ENCODE measurements around the gene MYO1C.
"Not testable (repeated sequence)": the region's sequence is repeated elsewhere in the genome, so short reads cannot be mapped to it uniquely, and the experiment has no call there.

Gene MYO1C

DNA sequence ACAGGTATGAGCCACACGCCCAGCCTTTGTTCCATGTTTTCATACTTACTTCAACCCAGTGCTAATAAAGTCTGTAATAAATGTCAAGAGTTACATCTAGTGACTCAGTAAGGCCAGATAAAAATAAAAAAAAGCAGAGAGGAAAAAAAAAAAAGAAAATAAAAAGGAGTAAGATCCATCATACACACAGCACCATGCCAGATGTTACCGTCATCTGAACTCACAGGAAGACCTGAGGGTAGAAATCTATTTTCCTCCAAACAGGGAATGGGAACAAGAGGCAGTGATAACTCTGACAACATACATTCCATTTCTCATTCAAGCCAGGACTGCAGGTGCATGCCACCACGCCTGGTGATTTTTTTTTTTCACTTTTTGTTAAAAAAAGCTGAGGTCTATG is 57.2 kb downstream of the MYO1C start:
- Histone ChIP-seq H3K27ac (ENCODE audit: low read depth in 2 of 2, low read length in 2 of 2) (no peak overlapping the region), H3K9ac (ENCODE audit: low read depth in 1 of 2, low read length in 2 of 2) (no peak overlapping the region), H3K36me3 (ENCODE audit: control insufficient read depth in 2 of 2, insufficient read depth in 2 of 2, low read length in 2 of 2) (peaks cover 37 to 46% of the 10 kb centered on the region in 2 donors), H3K4me3 (ENCODE audit: low read length in 2 of 2) (no peak overlapping the region), H3K27me3 (ENCODE audit: control insufficient read depth in 2 of 2, insufficient read depth in 2 of 2, low read length in 2 of 2) (no peaks in the 10 kb centered on the region), H3K4me1 (ENCODE audit: control insufficient read depth in 2 of 2, insufficient read depth in 2 of 2, low read length in 2 of 2) (no peaks in the 10 kb centered on the region), H3K9me3 (ENCODE audit: control insufficient read depth in 2 of 2, low read length in 2 of 2) (no peaks in the 10 kb centered on the region)

DNA sequence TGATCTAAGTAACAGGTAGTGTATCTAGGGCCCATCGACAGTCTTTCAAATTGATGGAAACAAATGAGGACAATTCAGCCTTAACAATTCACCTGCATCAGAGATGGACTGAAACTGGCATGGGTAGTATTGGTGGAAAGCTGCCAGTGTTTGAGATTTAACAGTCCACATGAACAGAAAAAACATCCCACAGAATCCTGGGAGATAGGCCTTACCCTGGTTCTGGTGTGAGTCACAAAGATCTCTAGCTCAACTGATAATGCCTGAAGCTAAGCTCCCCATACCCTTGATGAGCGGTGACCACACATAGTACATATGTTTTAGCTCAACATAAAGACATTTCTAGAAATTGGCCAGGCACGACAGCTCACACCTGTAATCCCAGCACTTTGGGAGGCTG is 58.3 kb downstream of the MYO1C start:
- H3K27ac ChIP-seq (ENCODE audit: low read depth in 2 of 2, low read length in 2 of 2): no peak overlapping the region
- H3K4me1 ChIP-seq (ENCODE audit: control insufficient read depth in 2 of 2, insufficient read depth in 2 of 2, low read length in 2 of 2): no peaks in the 10 kb centered on the region
- no peak overlapping the region for H3K4me3 ChIP-seq (ENCODE audit: low read length in 2 of 2)
- H3K9me3 ChIP-seq (ENCODE audit: control insufficient read depth in 2 of 2, low read length in 2 of 2): no peaks in the 10 kb centered on the region
- peaks cover 37 to 44% of the 10 kb centered on the region in 2 donors for H3K36me3 ChIP-seq (ENCODE audit: control insufficient read depth in 2 of 2, insufficient read depth in 2 of 2, low read length in 2 of 2)
- H3K27me3 ChIP-seq (ENCODE audit: control insufficient read depth in 2 of 2, insufficient read depth in 2 of 2, low read length in 2 of 2): no peaks in the 10 kb centered on the region
- H3K9ac ChIP-seq (ENCODE audit: low read depth in 1 of 2, low read length in 2 of 2): no peak overlapping the region

DNA sequence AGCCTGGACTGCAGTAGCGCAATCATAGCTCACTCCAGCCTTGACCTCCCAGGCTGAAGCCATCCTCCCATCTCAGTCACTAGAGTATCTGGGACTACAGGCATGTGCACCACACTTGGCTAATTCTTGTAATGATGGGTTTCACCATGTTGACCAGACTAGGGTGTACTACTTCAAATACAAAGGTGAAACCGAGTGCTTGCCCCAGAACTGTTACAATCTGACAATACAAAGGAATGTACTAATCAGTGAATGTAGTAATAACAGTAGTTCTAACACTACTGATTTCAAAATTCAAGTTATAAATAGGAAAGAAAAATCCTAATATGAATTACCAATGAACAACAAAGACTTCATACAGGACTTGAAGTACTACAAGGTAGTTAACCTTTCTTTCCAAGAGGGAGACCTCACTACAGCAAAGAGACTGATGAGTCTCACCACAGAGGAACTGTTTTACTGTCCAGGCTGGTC is 60.8 kb downstream of the MYO1C start:
- Histone ChIP-seq H3K9ac (ENCODE audit: low read depth in 1 of 2, low read length in 2 of 2) (no peak overlapping the region), H3K4me3 (ENCODE audit: low read length in 2 of 2) (no peak overlapping the region), H3K36me3 (ENCODE audit: control insufficient read depth in 2 of 2, insufficient read depth in 2 of 2, low read length in 2 of 2) (peaks cover 32 to 44% of the 10 kb centered on the region in 2 donors), H3K27ac (ENCODE audit: low read depth in 2 of 2, low read length in 2 of 2) (no peak overlapping the region), H3K27me3 (ENCODE audit: control insufficient read depth in 2 of 2, insufficient read depth in 2 of 2, low read length in 2 of 2) (no peaks in the 10 kb centered on the region), H3K9me3 (ENCODE audit: control insufficient read depth in 2 of 2, low read length in 2 of 2) (no peaks in the 10 kb centered on the region), H3K4me1 (ENCODE audit: control insufficient read depth in 2 of 2, insufficient read depth in 2 of 2, low read length in 2 of 2) (no peaks in the 10 kb centered on the region)

DNA sequence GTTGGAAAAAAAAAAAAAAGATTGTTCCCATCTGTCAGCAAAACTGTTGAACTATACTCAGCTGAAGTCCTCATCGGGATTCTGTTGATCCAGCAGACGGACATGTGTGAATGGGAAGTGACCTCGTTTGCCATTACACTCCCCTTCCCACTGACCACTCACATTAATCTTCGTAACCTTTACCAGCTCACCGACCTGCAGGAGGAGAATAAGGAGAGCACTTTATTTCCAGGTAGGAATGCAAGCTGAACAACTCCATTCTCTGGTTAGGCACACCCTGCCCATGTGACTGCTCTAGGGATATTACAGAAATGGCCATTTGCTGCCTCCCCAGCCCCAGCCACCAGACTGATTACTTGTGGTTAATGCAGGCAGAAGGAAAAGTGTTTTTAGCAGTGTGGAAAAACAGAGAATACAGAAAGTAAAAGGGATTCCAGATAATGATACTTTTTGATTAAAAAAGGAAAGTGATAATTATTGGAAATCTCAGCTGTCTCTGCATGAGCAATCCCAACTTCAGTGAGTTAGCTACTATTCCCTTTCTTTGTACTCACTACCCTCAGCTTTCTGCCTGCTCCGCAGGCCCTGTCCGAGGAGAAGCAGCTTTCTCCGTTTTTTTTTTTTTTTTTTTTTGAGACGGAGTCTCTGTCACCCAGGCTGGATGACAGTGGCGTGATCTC is 68.9 kb downstream of the MYO1C start:
- Histone ChIP-seq H3K9ac (ENCODE audit: low read depth in 1 of 2, low read length in 2 of 2) (no peak overlapping the region), H3K4me3 (ENCODE audit: low read length in 2 of 2) (no peak overlapping the region), H3K36me3 (ENCODE audit: control insufficient read depth in 2 of 2, insufficient read depth in 2 of 2, low read length in 2 of 2) (peaks cover 33 to 43% of the 10 kb centered on the region in 2 donors), H3K27ac (ENCODE audit: low read depth in 2 of 2, low read length in 2 of 2) (no peak overlapping the region), H3K27me3 (ENCODE audit: control insufficient read depth in 2 of 2, insufficient read depth in 2 of 2, low read length in 2 of 2) (no peaks in the 10 kb centered on the region), H3K9me3 (ENCODE audit: control insufficient read depth in 2 of 2, low read length in 2 of 2) (no peaks in the 10 kb centered on the region), H3K4me1 (ENCODE audit: control insufficient read depth in 2 of 2, insufficient read depth in 2 of 2, low read length in 2 of 2) (no peaks in the 10 kb centered on the region)

DNA sequence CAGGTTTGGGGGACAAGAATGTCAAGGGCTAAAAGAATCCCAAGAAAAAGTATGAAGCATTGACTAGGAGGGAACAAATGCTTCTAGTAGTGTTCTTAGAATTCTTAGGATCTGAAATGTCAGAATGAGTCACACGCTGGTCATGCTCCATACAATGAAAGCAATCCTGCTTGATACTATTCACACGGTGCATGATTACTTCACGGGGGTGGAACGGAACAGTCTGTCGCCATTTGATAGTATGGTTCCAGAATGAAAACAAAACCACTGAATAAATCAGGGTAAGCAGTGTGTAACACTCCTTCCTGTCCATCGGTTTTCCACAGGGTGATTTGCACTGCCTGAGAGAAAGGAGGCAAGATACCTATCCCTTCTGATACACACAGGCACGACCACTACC is 69.6 kb downstream of the MYO1C start:
- peaks cover 33 to 44% of the 10 kb centered on the region in 2 donors for H3K36me3 ChIP-seq (ENCODE audit: control insufficient read depth in 2 of 2, insufficient read depth in 2 of 2, low read length in 2 of 2)
- no peak overlapping the region for H3K4me3 ChIP-seq (ENCODE audit: low read length in 2 of 2)
- H3K9me3 ChIP-seq (ENCODE audit: control insufficient read depth in 2 of 2, low read length in 2 of 2): no peaks in the 10 kb centered on the region
- no peaks in the 10 kb centered on the region for H3K4me1 ChIP-seq (ENCODE audit: control insufficient read depth in 2 of 2, insufficient read depth in 2 of 2, low read length in 2 of 2)
- H3K27me3 ChIP-seq (ENCODE audit: control insufficient read depth in 2 of 2, insufficient read depth in 2 of 2, low read length in 2 of 2): no peaks in the 10 kb centered on the region
- no peak overlapping the region for H3K27ac ChIP-seq (ENCODE audit: low read depth in 2 of 2, low read length in 2 of 2)
- no peak overlapping the region for H3K9ac ChIP-seq (ENCODE audit: low read depth in 1 of 2, low read length in 2 of 2)

DNA sequence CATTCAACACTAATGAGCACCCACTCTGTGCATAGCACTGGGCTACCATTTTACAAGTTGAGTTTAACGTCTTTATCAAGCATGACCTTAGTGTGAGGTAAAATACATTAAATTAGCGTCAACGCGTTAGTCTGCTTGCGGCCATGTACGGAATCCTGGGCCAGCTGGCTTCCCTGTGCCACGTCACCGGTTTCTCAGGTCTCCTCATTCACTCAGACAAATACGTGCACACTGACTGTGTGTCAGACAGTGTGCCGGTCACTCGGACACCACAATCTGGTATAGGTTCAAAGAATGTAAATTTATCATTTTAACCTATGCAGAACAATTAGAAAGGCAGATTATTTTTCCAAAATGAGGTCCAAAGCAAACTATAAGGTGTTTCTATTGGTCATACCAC is 71.0 kb downstream of the MYO1C start:
- Histone ChIP-seq H3K36me3 (ENCODE audit: control insufficient read depth in 2 of 2, insufficient read depth in 2 of 2, low read length in 2 of 2) (peaks cover 33 to 46% of the 10 kb centered on the region in 2 donors), H3K27ac (ENCODE audit: low read depth in 2 of 2, low read length in 2 of 2) (no peak overlapping the region), H3K9me3 (ENCODE audit: control insufficient read depth in 2 of 2, low read length in 2 of 2) (no peaks in the 10 kb centered on the region), H3K27me3 (ENCODE audit: control insufficient read depth in 2 of 2, insufficient read depth in 2 of 2, low read length in 2 of 2) (no peaks in the 10 kb centered on the region), H3K9ac (ENCODE audit: low read depth in 1 of 2, low read length in 2 of 2) (no peak overlapping the region), H3K4me1 (ENCODE audit: control insufficient read depth in 2 of 2, insufficient read depth in 2 of 2, low read length in 2 of 2) (no peaks in the 10 kb centered on the region), H3K4me3 (ENCODE audit: low read length in 2 of 2) (no peak overlapping the region)

DNA sequence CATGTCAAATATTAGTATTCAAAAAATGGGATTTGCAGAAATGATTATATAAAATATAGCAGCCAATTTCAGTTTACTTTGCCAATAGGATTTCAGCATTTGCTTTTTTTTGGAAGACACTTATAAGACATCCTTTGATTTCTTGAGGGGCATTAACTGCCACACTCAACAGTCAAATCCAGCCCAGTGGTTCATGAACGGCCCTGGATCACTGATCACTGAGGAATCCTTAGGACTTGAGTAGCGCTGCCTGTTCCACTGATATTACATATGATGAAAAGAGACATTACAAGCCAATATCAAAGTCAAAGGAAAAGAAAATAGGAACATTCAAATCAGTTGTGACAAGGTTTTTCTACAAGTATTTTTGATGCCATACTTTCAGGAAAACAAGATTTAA is 71.5 kb downstream of the MYO1C start:
- Histone ChIP-seq H3K4me1 (ENCODE audit: control insufficient read depth in 2 of 2, insufficient read depth in 2 of 2, low read length in 2 of 2) (no peaks in the 10 kb centered on the region), H3K27ac (ENCODE audit: low read depth in 2 of 2, low read length in 2 of 2) (no peak overlapping the region), H3K9me3 (ENCODE audit: control insufficient read depth in 2 of 2, low read length in 2 of 2) (no peaks in the 10 kb centered on the region), H3K9ac (ENCODE audit: low read depth in 1 of 2, low read length in 2 of 2) (no peak overlapping the region), H3K36me3 (ENCODE audit: control insufficient read depth in 2 of 2, insufficient read depth in 2 of 2, low read length in 2 of 2) (peaks cover 30 to 42% of the 10 kb centered on the region in 2 donors), H3K27me3 (ENCODE audit: control insufficient read depth in 2 of 2, insufficient read depth in 2 of 2, low read length in 2 of 2) (no peaks in the 10 kb centered on the region), H3K4me3 (ENCODE audit: low read length in 2 of 2) (no peak overlapping the region)

DNA sequence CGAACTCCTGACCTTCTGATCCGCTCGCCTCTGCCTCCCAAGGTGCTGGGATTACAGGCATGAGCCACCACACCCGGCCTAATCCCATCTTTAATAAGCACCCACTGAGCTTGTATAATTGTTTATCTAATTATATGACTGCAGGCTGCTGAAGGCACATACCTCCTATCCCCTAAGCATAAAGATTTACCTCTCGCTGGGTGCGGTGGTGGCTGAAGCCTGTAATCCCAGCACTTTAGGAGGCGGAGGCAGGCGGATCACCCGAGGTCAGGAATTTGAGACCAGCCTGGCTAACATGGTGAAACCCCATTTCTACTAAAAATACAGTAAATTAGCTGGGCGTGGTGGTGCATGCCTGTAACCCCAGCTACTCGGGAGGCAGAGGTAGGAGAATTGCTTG is 72.3 kb downstream of the MYO1C start:
- Histone ChIP-seq H3K4me1 (ENCODE audit: control insufficient read depth in 2 of 2, insufficient read depth in 2 of 2, low read length in 2 of 2) (no peaks in the 10 kb centered on the region), H3K9ac (ENCODE audit: low read depth in 1 of 2, low read length in 2 of 2) (no peak overlapping the region), H3K9me3 (ENCODE audit: control insufficient read depth in 2 of 2, low read length in 2 of 2) (no peaks in the 10 kb centered on the region), H3K36me3 (ENCODE audit: control insufficient read depth in 2 of 2, insufficient read depth in 2 of 2, low read length in 2 of 2) (peaks cover 22 to 36% of the 10 kb centered on the region in 2 donors), H3K27ac (ENCODE audit: low read depth in 2 of 2, low read length in 2 of 2) (no peak overlapping the region), H3K4me3 (ENCODE audit: low read length in 2 of 2) (no peak overlapping the region), H3K27me3 (ENCODE audit: control insufficient read depth in 2 of 2, insufficient read depth in 2 of 2, low read length in 2 of 2) (no peaks in the 10 kb centered on the region)

DNA sequence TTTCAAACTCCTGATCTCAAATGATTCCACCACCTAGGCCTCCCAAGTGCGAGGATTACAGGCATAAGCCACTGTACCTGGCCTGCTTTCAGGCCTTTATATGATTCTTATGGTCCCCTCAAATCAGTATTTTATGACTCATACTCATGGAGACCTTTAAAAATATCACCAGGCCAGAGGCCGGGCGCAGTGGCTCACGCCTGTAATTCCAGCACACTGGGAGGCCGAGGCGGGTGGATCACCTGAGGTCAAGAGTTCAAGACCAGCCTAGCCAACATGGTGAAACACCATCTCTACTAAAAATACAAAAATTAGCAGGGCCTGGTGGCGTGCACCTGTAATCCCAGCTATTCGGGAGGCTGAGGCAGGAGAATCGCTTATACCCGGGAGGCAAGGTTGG is 74.0 kb downstream of the MYO1C start:
- not testable (repeated sequence) for H3K9ac ChIP-seq (ENCODE audit: low read depth in 1 of 2, low read length in 2 of 2); H3K9me3 ChIP-seq (ENCODE audit: control insufficient read depth in 2 of 2, low read length in 2 of 2); H3K4me3 ChIP-seq (ENCODE audit: low read length in 2 of 2); H3K27ac ChIP-seq (ENCODE audit: low read depth in 2 of 2, low read length in 2 of 2); H3K4me1 ChIP-seq (ENCODE audit: control insufficient read depth in 2 of 2, insufficient read depth in 2 of 2, low read length in 2 of 2); H3K27me3 ChIP-seq (ENCODE audit: control insufficient read depth in 2 of 2, insufficient read depth in 2 of 2, low read length in 2 of 2)
- H3K36me3 ChIP-seq (ENCODE audit: control insufficient read depth in 2 of 2, insufficient read depth in 2 of 2, low read length in 2 of 2): peaks cover 21 to 27% of the 10 kb centered on the region in 2 donors

DNA sequence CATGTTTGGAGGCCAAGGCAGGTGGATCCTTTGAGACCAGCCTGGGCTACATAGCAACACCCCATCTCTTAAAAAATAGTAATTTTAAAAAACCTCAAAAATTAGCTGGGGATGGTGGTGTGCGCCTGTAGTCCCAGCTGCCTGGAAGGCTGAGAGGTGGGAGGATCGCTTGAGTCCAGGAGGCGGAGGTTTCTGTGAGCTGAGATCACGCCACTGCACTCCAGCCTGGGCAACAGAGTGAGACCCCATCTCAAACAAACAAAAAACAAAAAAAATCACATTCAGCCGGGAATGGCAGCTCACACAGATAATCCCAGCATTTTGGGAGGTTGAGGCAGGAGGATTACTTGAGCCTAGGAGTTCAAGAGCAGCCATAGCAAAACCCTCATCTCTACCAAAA is 76.1 kb downstream of the MYO1C start:
- Histone ChIP-seq H3K9me3 (ENCODE audit: control insufficient read depth in 2 of 2, low read length in 2 of 2) (no peaks in the 10 kb centered on the region), H3K36me3 (ENCODE audit: control insufficient read depth in 2 of 2, insufficient read depth in 2 of 2, low read length in 2 of 2) (peaks cover 4 to 12% of the 10 kb centered on the region in 2 donors), H3K27me3 (ENCODE audit: control insufficient read depth in 2 of 2, insufficient read depth in 2 of 2, low read length in 2 of 2) (no peaks in the 10 kb centered on the region), H3K4me1 (ENCODE audit: control insufficient read depth in 2 of 2, insufficient read depth in 2 of 2, low read length in 2 of 2) (peaks cover 0 to 4% of the 10 kb centered on the region in 2 donors), H3K27ac (ENCODE audit: low read depth in 2 of 2, low read length in 2 of 2) (no peak overlapping the region), H3K9ac (ENCODE audit: low read depth in 1 of 2, low read length in 2 of 2) (no peak overlapping the region), H3K4me3 (ENCODE audit: low read length in 2 of 2) (no peak overlapping the region)

Measured in mucosa of rectum (tissue), 2 donors.